Stimulated activated CD8-positive, alpha-beta memory T cell treated with anti-CD3 and anti-CD28 coated beads, Interleukin-4, amount 100 ng/mL, for 1 hour (primary cell): Measurements from ENCODE around the gene PKHD1.

Experiments
- DNase-seq, 2 donors: peaks; one replicate each; pipeline ENCODE4 v3.0.0-alpha.2; 2020; ENCODE audit warnings: low read depth in 2 of 2, low spot score in 1 of 2

The PKHD1 gene

DNA sequence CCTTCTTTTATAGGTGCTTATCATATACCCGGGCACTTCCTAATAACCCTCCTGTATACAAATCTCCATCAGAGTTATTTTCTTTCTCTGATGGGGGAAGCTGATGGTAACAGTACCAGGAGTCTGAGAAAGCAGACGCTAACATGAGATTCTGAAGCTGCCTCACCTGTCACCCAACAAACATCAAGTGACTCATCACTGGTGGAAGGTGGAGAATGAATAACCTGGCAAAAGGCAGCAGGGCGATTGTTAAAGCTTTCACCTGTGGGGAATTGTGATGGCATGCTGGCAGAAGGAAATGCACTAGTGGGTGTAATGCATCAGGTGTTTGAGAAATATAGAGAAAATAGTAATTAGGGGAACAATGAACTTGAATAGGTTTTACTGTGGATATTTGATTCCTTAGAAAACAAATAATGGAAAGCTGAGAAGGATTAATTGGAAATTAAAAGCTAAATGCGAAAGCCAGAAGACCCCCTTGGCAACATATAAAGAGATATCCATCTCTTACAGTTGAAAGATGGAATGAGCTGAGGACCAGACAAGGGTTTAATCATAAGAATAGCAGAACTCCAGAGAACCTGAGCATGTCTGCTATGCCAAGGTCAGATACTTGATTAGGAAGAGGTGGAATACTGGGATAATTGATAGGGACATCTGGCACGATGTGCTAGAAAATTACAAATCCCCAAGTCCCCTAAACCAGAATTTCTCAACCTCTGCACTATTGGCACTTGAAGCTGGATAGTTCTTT, 517.1 kb downstream of the PKHD1 start:
- no peak for DNase-seq

DNA sequence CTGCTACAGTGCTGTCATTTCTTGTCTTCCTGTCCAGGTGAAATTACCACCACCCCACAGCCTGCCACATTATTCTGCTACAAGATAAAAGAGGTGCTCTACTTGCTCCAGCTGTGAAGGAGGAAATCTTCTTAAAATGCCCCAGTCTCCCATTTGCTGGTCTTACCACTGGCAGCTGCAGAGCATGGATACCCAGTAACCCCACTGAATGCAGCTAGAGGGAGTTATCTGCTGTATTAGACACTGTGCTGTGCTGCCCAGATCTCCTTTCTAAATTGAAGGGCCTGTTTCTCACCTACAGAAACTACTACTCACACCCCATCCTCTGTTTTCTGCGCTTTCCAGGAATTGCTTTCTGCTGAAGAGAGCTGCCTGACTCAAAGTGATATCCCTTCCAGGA, 517.8 kb downstream of the PKHD1 start:
- no peak for DNase-seq

DNA sequence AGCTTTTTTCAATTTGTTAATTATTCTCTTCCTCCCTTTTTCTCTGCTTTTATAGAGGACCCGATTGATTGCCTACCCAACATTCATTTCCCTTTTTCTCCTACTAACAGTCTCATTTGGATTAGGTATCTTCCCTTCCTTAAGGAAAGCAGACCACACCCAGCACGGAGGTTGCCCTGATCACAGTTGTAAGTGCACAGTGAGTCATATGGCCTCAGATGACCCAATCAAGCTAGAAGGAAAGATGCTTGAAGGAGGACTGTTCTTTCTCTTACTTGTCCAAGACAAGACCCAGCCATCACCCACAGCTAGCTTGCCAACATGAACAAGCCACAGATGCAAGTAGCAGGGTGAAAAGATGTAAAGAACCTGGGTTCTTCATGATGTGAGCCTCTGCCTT, 518.6 kb downstream of the PKHD1 start:
- DNase-seq: no peak

DNA sequence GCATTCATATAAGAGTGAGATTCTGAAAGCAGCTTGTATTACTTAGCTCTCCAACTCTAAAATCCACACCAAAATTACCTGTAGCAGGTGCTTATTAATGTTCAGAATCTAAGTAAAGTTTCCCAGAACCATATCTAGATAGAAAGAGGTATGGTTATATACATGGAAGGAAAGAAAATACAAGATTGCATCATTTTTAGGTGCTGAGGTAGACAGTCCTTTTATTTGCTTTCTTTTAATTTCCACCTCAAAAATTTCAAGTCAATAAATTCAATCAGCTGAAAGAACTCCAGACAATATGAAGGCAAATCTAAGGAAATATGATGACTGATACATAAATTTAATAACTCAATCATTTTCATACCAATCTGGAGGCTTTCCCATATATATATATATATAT, 521.9 kb downstream of the PKHD1 start:
- DNase-seq: no peak
